SK-N-SH (cell line): ENCODE results near the gene KCNK18. TPM values are rescaled to one million over a fixed set of nuclear protein-coding genes. Genes with fewer than 3 reads are reported as not detected.

Source experiments
- CTCF ChIA-PET: fragments of 300-600, 350-600 bp; formaldehyde crosslinking; extraction: SDS; loops from one replicate; lab custom pipeline; 2021; lab: Yijun Ruan, JAX
- POLR2A ChIA-PET: fragments of 350-600 bp; sonication (Branson Sonifier 250); formaldehyde crosslinking; extraction: SDS; loops from one replicate; lab custom pipeline; 2020; ENCODE audit warnings: antibody characterized with exemption, inconsistent platforms; lab: Yijun Ruan, JAX
- DNase-seq: peaks from one replicate; pipeline ENCODE4 v3.0.0; 2012
- H2AFZ ChIP-seq: fragments of 200-600 bp; sonication (generic); 2 replicates; pipeline ENCODE4 v1.8.1; 2016; ENCODE audit warnings: antibody characterized with exemption, mild to moderate bottlenecking, low read depth
- H3F3A ChIP-seq: fragments of 200-600 bp; sonication (generic); replicated peaks from 2 replicates; pipeline ENCODE3; 2016; ENCODE audit warnings: antibody characterized with exemption, mild to moderate bottlenecking; ENCODE audit not compliant: insufficient read depth
- H3K27ac ChIP-seq, 2 experiments: fragments of 200-500 bp in 1 of 2; fragments of 200-600 bp in 1 of 2; sonication (Bioruptor generic) in 1 of 2; sonication (generic), shearing (Covaris generic) in 1 of 2; 2 replicates each; pipeline versions ENCODE4 v1.5.1 to v1.6.1; 2014 to 2016; ENCODE audit warnings: low read depth in 2 of 2, inconsistent platforms in 1 of 2, low read length in 1 of 2, mild to moderate bottlenecking in 1 of 2, mixed read lengths in 1 of 2
- H3K27me3 ChIP-seq: fragments of 200-600 bp; sonication (generic), shearing (Covaris generic); 2 replicates; pipeline ENCODE4 v1.6.1; 2016; ENCODE audit warnings: mixed run types; ENCODE audit not compliant: insufficient read depth
- H3K36me3 ChIP-seq, 2 experiments: fragments of 200-500 bp in 1 of 2; fragments of 200-600 bp in 1 of 2; sonication (Bioruptor generic) in 1 of 2; sonication (generic) in 1 of 2; replicated peaks in 1 of 2; 2 replicates each; pipeline versions ENCODE3 to v1.5.1; 2014 to 2016; ENCODE audit warnings: low read length in 1 of 2, mild to moderate bottlenecking in 1 of 2; ENCODE audit not compliant: insufficient read depth in 2 of 2, control insufficient read depth in 1 of 2
- H3K4me1 ChIP-seq, 2 experiments: fragments of 200-500 bp in 1 of 2; fragments of 200-600 bp in 1 of 2; sonication (Bioruptor generic) in 1 of 2; sonication (generic), shearing (Covaris generic) in 1 of 2; 2 replicates each; pipeline versions ENCODE4 v1.5.1 to v1.6.1; 2014 to 2016; ENCODE audit warnings: low read depth in 1 of 2, low read length in 1 of 2, mixed run types in 1 of 2; ENCODE audit not compliant: insufficient read depth in 2 of 2, control insufficient read depth in 1 of 2
- H3K4me2 ChIP-seq: fragments of 200-600 bp; sonication (generic), shearing (Covaris generic); 2 replicates; pipeline ENCODE4 v1.6.1; 2017; ENCODE audit warnings: mixed run types
- H3K4me3 ChIP-seq, 2 experiments: fragments of 200-500 bp in 1 of 2; fragments of 200-600 bp in 1 of 2; sonication (Bioruptor generic) in 1 of 2; sonication (generic), shearing (Covaris generic) in 1 of 2; 2 replicates each; pipeline versions ENCODE4 v1.5.1 to v1.8.1; 2014 to 2016; ENCODE audit warnings: low read depth in 2 of 2, inconsistent platforms in 1 of 2, low read length in 1 of 2, mild to moderate bottlenecking in 1 of 2, mixed read lengths in 1 of 2, moderate library complexity in 1 of 2
- H3K79me2 ChIP-seq: fragments of 200-600 bp; sonication (generic); 2 replicates; pipeline ENCODE4 v1.8.1; 2017; ENCODE audit warnings: mild to moderate bottlenecking; ENCODE audit not compliant: insufficient read depth
- H3K9ac ChIP-seq: fragments of 200-600 bp; sonication (generic); 2 replicates; pipeline ENCODE4 v1.6.1; 2017; ENCODE audit warnings: mixed run types
- H3K9me2 ChIP-seq: fragments of 200-600 bp; sonication (generic); 2 replicates; pipeline ENCODE4 v1.6.1; 2017; ENCODE audit warnings: mixed run types
- H3K9me3 ChIP-seq: fragments of 200-600 bp; sonication (generic); 2 replicates; pipeline ENCODE4 v1.6.1; 2017; ENCODE audit warnings: mixed run types, mild to moderate bottlenecking, moderate library complexity
- H4K20me1 ChIP-seq: fragments of 200-600 bp; sonication (generic); 2 replicates; pipeline ENCODE4 v1.6.1; 2017; ENCODE audit warnings: mild to moderate bottlenecking, mixed run types; ENCODE audit not compliant: insufficient read depth
- ELF1 ChIP-seq: IDR thresholded peaks from 2 replicates; pipeline ENCODE4 v1.4.0; 2012
- EP300 ChIP-seq, 2 experiments: IDR thresholded peaks; 2 replicates each; pipeline versions ENCODE4 v1.4.0 to v1.6.1; 2012; ENCODE audit warnings: borderline replicate concordance in 1 of 2, low read depth in 1 of 2, low read length in 1 of 2
- EZH2phosphoT487 ChIP-seq: fragments of 200-600 bp; sonication (generic); IDR thresholded peaks from 2 replicates; pipeline ENCODE4 v1.6.1; 2017; ENCODE audit warnings: low read depth, mixed run types, mild to moderate bottlenecking, antibody characterized with exemption, moderate library complexity, borderline replicate concordance
- FOSL2 ChIP-seq: IDR thresholded peaks from 2 replicates; pipeline ENCODE4 v1.4.0; 2012; ENCODE audit warnings: low read depth, mild to moderate bottlenecking, moderate library complexity, borderline replicate concordance
- GATA2 ChIP-seq: sonication (generic); formaldehyde crosslinking; IDR thresholded peaks from 2 replicates; pipeline ENCODE4 v1.5.0; 2020; ENCODE audit warnings: mild to moderate bottlenecking, missing genetic modification reagents
- MEF2A ChIP-seq: IDR thresholded peaks from 2 replicates; pipeline ENCODE4 v1.4.0; 2012; ENCODE audit warnings: low read depth, borderline replicate concordance
- NFIC ChIP-seq: IDR thresholded peaks from 2 replicates; pipeline ENCODE4 v1.4.0; 2012; ENCODE audit warnings: borderline replicate concordance
- NRF1 ChIP-seq: IDR thresholded peaks from 2 replicates; pipeline ENCODE4 v1.6.1; 2012; ENCODE audit warnings: low read depth, mild to moderate bottlenecking, low read length
- POLR2AphosphoS5 ChIP-seq: IDR thresholded peaks from 2 replicates; pipeline ENCODE4 v1.6.1; 2012; ENCODE audit warnings: low read depth, low read length
- RAD21 ChIP-seq: IDR thresholded peaks from 2 replicates; pipeline ENCODE4 v1.6.1; 2012; ENCODE audit warnings: mild to moderate bottlenecking, low read length
- RFX5 ChIP-seq: IDR thresholded peaks from 2 replicates; pipeline ENCODE4 v1.6.1; 2012; ENCODE audit warnings: mild to moderate bottlenecking, improper control_type of control experiment, low read length
- RXRA ChIP-seq: IDR thresholded peaks from 2 replicates; pipeline ENCODE4 v1.4.0; 2012; ENCODE audit warnings: low read depth, mild to moderate bottlenecking, borderline replicate concordance
- SMC3 ChIP-seq: IDR thresholded peaks from 2 replicates; pipeline ENCODE4 v1.6.1; 2012; ENCODE audit warnings: low read depth, low read length, improper control_type of control experiment
- TAF1 ChIP-seq: IDR thresholded peaks from 2 replicates; pipeline ENCODE4 v1.6.1; 2012; ENCODE audit warnings: low read depth, mild to moderate bottlenecking, low read length, moderate library complexity, borderline replicate concordance
- TCF12 ChIP-seq: IDR thresholded peaks from 2 replicates; pipeline ENCODE4 v1.4.0; 2012
- USF2 ChIP-seq: fragments of 150-350 bp; IDR thresholded peaks from 2 replicates; pipeline ENCODE4 v1.6.1; 2017; ENCODE audit warnings: antibody characterized with exemption, low read length, low read depth, borderline replicate concordance
- YY1 ChIP-seq: IDR thresholded peaks from 2 replicates; pipeline ENCODE4 v1.4.0; 2012; ENCODE audit warnings: low read depth, mild to moderate bottlenecking
- WGBS: methylation state at CpG from one replicate; pipeline ENCODE4 v1.1.6; 2017; ENCODE audit warnings: low lambda C conversion rate; 5-methylcytosine and 5-hydroxymethylcytosine counted together
- polyA plus RNA-seq, 3 experiments: library from polyadenylated mRNA; depleted of rRNA; stranded (reverse); fragments of >200 nt; gene quantifications; 2 replicates each; pipeline ENCODE4 v1.2.3, GENCODE V29; 2012
- TF ChIP-seq, protein P1 (sequence below): IDR thresholded peaks from 2 replicates; pipeline ENCODE4 v1.4.0; 2012; ENCODE audit warnings: low read depth, borderline replicate concordance
- TF ChIP-seq, protein P2 (sequence below): fragments of 150-350 bp; IDR thresholded peaks from 2 replicates; pipeline ENCODE4 v1.6.1; 2016; ENCODE audit warnings: mild to moderate bottlenecking, low read depth, low read length

The KCNK18 gene
- polyA plus RNA-seq, 1 of the 3 experiments (the other 2 are of a cell fraction) = not detected

DNA sequence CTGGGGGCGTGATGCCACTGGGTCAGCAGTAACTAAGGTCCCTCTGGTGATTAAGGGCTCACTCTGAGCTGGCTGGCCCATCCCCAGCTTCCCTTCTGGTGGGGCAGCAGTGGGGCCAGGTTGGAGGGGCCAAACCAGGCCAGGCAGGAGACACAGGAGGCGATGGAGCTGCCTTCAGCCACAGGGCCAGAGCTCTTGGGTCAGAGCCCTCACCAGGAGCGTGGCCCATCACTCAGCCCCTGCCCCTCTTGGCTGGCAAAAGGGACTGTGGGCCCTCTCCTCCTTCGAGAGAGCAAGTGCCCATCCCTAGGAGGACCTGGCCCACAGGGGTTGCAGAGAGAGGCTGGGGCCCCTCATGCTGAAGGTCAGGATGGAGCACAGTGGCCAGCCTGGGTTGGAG is 4.5 kb downstream of the KCNK18 start:
- no peak overlapping the region for H3K9ac ChIP-seq
- no peaks in the 10 kb centered on the region for H3K9me2 ChIP-seq
- TF ChIP-seq USF2 (no peak), TAF1 (no peak), FOSL2 (no peak), NFIC (no peak), SMC3 (no peak), ELF1 (no peak), NRF1 (no peak), TCF12 (no peak), EP300 (IDR thresholded peaks at IDR 0.05; ENCODE audit: borderline replicate concordance in 1 of 2, low read depth in 1 of 2, low read length in 1 of 2) (no peak), RFX5 (no peak), MEF2A (no peak), POLR2AphosphoS5 (no peak), YY1 (no peak), RAD21 (no peak), RXRA (no peak), GATA2 (CRISPR knock-in tag) (no peak), EZH2phosphoT487 (no peak)
- TF ChIP-seq, protein P1, sequence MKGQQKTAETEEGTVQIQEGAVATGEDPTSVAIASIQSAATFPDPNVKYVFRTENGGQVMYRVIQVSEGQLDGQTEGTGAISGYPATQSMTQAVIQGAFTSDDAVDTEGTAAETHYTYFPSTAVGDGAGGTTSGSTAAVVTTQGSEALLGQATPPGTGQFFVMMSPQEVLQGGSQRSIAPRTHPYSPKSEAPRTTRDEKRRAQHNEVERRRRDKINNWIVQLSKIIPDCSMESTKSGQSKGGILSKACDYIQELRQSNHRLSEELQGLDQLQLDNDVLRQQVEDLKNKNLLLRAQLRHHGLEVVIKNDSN = no peak
- TF ChIP-seq, protein P2, sequence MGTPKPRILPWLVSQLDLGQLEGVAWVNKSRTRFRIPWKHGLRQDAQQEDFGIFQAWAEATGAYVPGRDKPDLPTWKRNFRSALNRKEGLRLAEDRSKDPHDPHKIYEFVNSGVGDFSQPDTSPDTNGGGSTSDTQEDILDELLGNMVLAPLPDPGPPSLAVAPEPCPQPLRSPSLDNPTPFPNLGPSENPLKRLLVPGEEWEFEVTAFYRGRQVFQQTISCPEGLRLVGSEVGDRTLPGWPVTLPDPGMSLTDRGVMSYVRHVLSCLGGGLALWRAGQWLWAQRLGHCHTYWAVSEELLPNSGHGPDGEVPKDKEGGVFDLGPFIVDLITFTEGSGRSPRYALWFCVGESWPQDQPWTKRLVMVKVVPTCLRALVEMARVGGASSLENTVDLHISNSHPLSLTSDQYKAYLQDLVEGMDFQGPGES = no peak
- ChIA-PET POLR2A (interaction anchor here (0.6 kb wide), 1 partner anchor 10 kb away, joined by 3 read pairs; no protein-coding TSS in a partner anchor), CTCF (interaction anchor here (1.0 to 7.3 kb wide), 4 partner anchors 14 to 575 kb away, joined by 3 to 71 read pairs (median 14); no protein-coding TSS in a partner anchor)
- H4K20me1 ChIP-seq = no peaks in the 10 kb centered on the region
- H3K27ac ChIP-seq = no peak overlapping the region
- no peak overlapping the region for H3K4me3 ChIP-seq
- H2AFZ ChIP-seq = no peak overlapping the region
- H3K4me1 ChIP-seq = no peaks in the 10 kb centered on the region
- H3K27me3 ChIP-seq = no peaks in the 10 kb centered on the region
- no peaks in the 10 kb centered on the region for H3K36me3 ChIP-seq
- H3F3A ChIP-seq = no peaks in the 10 kb centered on the region
- H3K79me2 ChIP-seq = no peaks in the 10 kb centered on the region
- WGBS = 27% methylated on average over 2 of the region's 4 CpGs
- H3K4me2 ChIP-seq = no peak overlapping the region
- DNase-seq = no peak
- H3K9me3 ChIP-seq = no peaks in the 10 kb centered on the region
